Renal cortical epithelial cell (primary cell): Measurements from ENCODE around the gene PPP1R7. TPM values are rescaled to one million over a fixed set of nuclear protein-coding genes. Genes with fewer than 3 reads are reported as not detected.

Source experiments
- DNase-seq: peaks from one replicate; pipeline ENCODE4 v3.0.0-alpha.2; 2011; ENCODE audit warnings: low read depth
- total RNA-seq: library from RNA; depleted of rRNA; stranded (reverse); fragments of >200 nt; gene quantifications from 2 replicates; pipeline ENCODE4 v1.2.3, GENCODE V29; 2014

The PPP1R7 gene
- total RNA-seq, 1 donor from 2014 or later: 46.6 TPM

- no peak for DNase-seq
Observed at GRCh38 chr2:241140445-241140840, 9.8 kb upstream of the PPP1R7 start.

- no peak for DNase-seq
Observed at GRCh38 chr2:241141214-241141770, 9.0 kb upstream of the PPP1R7 start.

- no peak for DNase-seq
Observed at GRCh38 chr2:241142063-241142462, 8.2 kb upstream of the PPP1R7 start.

- no peak for DNase-seq
Observed at GRCh38 chr2:241142593-241142992, 7.7 kb upstream of the PPP1R7 start.

GRCh38 chr2:241146286-241146685 is 4.0 kb upstream of the PPP1R7 start:
- DNase-seq: no peak

GRCh38 chr2:241147336-241147735 is 2.9 kb upstream of the PPP1R7 start:
- no peak for DNase-seq

GRCh38 chr2:241148239-241148638 is 2.0 kb upstream of the PPP1R7 start:
- DNase-seq: no peak

GRCh38 chr2:241148891-241149674 is 1.2 kb upstream of the PPP1R7 start, which contains the start of gene PASK:
TSS of gene PASK (minus strand) at chr2:241149472. CDS start at chr2:241143032, 6,440 bp downstream.
- DNase-seq: peak; percentile 93

GRCh38 chr2:241149675-241149924 is 667 bp upstream of the PPP1R7 start:
- no peak for DNase-seq

- DNase-seq: no peak
Observed at GRCh38 chr2:241150660-241151530, 628 bp downstream of the PPP1R7 start.

- no peak for DNase-seq
Observed at GRCh38 chr2:241151934-241152660, 1.8 kb downstream of the PPP1R7 start.

GRCh38 chr2:241153616-241154015 is 3.3 kb downstream of the PPP1R7 start:
- DNase-seq: no peak

GRCh38 chr2:241154915-241155314 is 4.6 kb downstream of the PPP1R7 start:
- no peak for DNase-seq

GRCh38 chr2:241155936-241156335 is 5.7 kb downstream of the PPP1R7 start:
- no peak for DNase-seq

GRCh38 chr2:241156971-241157441 is 6.7 kb downstream of the PPP1R7 start:
- DNase-seq: no peak

- peak; percentile 9 for DNase-seq
Observed at GRCh38 chr2:241157841-241158545, 7.7 kb downstream of the PPP1R7 start.

GRCh38 chr2:241158546-241158900 is 8.3 kb downstream of the PPP1R7 start:
- DNase-seq: no peak

- DNase-seq: no peak
Observed at GRCh38 chr2:241159116-241159515, 8.8 kb downstream of the PPP1R7 start.

- DNase-seq: no peak
Observed at GRCh38 chr2:241160318-241160717, 10.1 kb downstream of the PPP1R7 start.

GRCh38 chr2:241161646-241162281 is 11.5 kb downstream of the PPP1R7 start:
- DNase-seq: no peak

GRCh38 chr2:241163601-241164118 is 13.4 kb downstream of the PPP1R7 start:
- DNase-seq: no peak
